SKM-1 (cell line): ENCODE results near the gene SPI1.
"Not testable (repeated sequence)": the region's sequence is repeated elsewhere in the genome, so short reads cannot be mapped to it uniquely, and the experiment has no call there.

ENCODE experiments used
- DNase-seq: peaks from one replicate; lab custom pipeline; 2025; ENCODE audit not compliant: unreplicated experiment; lab: John Stamatoyannopoulos, UW

SPI1 gene

DNA sequence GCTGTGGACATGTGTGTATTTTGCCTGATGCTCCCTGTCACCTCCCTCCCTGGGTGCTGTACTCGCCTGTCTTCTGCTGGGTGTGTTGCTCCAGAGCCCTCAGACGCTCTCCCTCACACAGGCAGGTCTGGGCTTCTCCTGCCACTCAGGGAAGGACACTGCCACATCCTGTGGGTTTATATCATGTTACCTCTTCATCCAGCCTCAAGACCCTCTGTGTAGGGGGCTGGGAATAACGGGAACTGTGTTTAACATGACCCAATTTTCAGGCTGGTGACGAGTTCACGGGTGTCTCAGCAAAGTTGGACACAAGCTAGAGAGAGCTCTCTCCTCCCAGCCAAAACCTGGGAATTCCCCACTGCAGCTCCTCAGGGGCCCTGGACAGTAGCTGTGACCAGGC, 50.4 kb downstream of the SPI1 start:
- no peak for DNase-seq

GRCh38 chr11:47327025-47327424, 51.3 kb downstream of the SPI1 start:
- DNase-seq, result no peak

DNA sequence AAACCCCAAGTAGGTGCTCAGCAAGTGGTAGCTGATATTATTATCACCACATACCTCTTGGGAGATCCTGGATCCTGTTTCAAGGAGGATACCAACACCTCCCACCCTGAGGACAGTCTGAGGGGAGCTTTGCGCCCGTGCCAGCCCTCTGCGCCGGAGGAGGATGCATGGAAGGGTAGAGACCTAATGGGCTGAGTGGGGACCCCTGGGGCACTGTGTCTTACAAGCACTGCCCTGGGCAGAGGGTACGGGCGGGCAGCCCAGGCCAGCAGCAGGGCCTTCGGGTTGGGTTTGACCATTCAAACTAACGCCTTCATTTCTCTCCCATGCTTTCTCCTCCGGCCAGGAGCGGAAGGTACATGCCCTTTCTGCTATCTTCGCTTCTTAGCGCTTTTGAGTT, 52.1 kb downstream of the SPI1 start:
- no peak for DNase-seq

DNA sequence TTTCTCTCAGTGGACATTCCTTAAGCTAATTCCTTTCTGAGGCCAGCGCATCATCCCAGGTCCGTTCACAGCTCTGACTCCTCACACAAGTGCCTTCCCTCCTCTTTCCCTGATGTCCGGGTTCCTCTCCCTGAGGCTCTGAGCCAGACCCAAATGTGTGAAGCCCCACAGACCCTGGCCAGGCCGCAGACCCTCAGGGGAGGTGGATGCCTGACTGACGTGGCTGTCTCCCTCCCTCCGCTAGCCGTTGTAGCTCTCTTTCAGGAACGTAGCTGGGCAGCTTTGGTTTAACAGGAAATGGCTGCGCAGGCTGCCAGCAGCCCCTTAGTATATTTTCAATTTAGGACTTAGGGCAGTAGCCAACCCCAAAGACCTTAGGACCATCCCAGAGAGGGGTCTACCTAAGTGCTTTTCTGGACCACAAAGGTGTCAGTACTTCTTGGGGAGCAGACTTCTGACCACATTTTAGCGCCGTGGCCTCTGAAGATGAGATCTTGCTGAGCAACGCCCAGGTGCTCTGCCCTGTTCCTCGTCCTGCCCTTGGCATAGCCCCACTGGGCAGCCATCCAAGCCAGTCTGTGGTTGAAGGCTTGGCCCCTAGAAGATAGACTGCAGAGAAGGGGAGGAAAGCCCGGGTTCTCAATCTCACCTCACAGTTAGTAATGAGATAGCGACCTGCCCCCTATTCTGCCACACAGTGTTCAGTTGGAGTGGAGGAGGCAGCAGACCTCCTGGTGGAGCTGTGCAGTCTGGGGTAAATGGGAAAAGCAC, 52.9 kb downstream of the SPI1 start:
- DNase-seq, result no peak

DNA sequence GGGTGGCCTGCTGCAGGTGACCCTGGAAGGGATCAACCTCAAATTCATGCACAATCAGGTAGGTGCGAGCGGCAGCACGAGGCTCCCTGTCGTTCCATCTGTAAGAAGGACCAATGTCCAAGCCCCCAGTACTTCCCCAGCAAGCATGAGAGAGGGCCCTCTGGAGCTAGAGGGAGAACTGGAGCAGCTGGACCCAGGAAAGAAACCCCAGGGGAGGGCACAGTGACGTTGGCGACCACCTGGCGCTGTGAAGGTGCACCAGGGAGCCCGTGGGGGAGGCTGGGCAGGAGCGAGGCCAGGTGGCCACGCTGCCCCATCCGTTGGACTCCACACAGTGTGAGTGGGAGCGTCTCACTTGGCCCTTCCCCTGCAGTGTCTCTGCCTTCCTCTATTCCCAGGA, 53.8 kb downstream of the SPI1 start:
- DNase-seq, result no peak

GRCh38 chr11:47318166-47318565, 60.2 kb downstream of the SPI1 start:
- DNase-seq, result no peak

GRCh38 chr11:47317064-47317828, 61.1 kb downstream of the SPI1 start:
- no peak for DNase-seq

DNA sequence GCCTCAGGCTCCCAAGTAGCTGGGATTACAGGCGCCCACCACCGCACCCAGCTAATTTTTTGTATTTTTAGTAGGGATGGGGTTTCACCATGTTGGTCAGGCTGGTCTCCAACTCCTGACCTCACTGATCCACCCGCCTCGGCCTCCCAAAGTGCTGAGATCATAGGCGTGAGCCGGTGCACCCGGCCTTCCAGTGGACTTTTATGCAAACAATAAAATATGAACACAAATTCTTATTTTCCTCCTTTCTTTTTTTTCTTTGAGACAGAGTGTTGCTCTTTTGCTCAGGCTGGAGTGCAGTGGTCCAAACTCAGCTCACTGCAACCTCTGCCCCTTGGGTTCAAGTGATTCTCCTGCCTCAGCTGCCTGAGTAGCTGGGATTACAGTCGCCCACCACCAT, 61.8 kb downstream of the SPI1 start:
- DNase-seq, result not testable (repeated sequence)

- no peak for DNase-seq
Observed at GRCh38 chr11:47314992-47315391, 63.4 kb downstream of the SPI1 start.

GRCh38 chr11:47308050-47308823, 70.1 kb downstream of the SPI1 start:
- DNase-seq, result no peak

GRCh38 chr11:47306484-47306844, 71.9 kb downstream of the SPI1 start:
- DNase-seq, result no peak

- DNase-seq, result no peak
Observed at GRCh38 chr11:47305734-47306483, 72.4 kb downstream of the SPI1 start.
